Measurements from ENCODE around the gene SDF4.
A peak's percentile ranks its signal among the peaks of the same experiment; 100 is the strongest.
"Not testable (repeated sequence)": the region's sequence is repeated elsewhere in the genome, so short reads cannot be mapped to it uniquely, and the experiment has no call there.

Gene SDF4

DNA sequence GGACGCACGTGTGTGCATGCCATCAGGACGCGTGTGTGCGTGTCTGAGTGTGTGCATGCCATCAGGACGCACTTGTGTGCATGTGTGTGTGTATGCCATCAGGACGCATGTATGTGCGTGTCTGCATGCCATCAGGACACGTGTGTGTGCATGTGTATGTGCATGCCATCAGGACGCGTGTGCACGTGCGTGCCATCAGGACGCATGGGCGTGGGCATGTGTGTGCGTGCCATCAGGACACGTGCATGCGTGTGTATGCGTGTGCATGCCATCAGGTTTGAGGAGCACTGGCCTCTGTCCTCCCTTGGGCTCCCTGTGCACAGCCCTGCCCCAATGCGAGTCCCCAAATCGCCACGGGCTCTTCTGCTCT is 27.3 kb upstream of the SDF4 start:
- DNase-seq, result no peak

DNA sequence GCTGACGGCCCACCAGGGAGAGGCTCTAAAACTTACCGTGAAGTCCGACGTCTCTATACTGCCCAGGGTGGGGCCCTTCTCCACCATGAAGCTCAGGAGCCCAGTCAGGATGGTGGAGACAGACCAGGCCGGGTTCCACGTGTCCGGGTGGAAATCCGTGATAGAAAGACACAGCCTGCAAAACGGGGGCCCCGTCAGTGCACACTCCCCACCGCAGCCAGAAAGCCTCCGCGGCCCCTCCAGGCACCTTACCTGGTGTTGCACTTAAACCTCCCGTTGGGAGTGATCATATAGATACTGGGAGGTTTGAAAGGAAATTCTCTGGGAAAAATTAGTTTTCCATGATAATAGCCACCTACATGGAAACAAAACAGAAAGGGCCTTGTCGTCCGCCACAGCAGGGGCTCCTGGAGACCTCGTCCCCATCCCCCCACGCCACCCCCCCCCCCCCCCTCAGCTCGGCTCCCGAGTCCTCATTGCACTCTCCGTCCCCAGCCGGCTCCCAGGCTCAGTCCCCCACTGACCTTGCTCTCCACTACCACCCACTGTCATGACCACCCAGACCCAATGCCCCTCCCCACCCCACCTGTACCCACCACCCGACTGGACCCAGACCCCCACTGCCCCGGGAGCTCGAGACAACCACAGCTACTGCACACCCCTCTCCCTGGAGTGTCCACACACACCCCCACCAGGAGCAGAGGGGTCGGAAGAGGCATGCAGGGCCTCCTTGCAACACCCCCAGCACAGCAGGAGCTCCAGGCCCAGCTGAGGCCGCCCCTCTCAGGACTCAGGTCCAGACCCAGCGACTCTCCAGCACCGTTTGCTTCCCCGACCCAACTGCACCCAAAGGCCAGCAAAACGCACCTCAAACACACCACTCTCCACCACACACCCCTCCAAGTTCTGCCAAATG is 25.4 kb upstream of the SDF4 start:
- no peak for DNase-seq

DNA sequence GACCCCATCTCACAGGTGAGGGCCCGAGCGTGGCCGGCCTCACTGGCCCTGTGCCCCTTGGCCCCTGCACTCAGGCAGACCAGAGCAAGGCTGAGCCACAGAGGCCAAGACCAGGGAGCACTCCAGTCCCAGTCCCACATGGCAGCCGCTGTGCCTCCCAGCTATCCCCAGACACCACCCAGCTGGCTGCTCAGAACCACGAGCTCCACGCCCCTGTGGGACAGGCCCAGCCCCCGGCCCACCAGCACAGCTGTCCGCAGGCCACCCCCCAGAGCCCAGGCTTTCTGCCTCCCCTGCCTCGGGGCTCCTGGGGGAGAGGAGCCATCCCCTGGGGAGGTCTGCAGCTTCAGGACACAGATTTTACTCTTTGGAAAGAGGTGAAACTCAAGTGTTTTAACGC is 23.8 kb upstream of the SDF4 start:
- no peak for DNase-seq

DNA sequence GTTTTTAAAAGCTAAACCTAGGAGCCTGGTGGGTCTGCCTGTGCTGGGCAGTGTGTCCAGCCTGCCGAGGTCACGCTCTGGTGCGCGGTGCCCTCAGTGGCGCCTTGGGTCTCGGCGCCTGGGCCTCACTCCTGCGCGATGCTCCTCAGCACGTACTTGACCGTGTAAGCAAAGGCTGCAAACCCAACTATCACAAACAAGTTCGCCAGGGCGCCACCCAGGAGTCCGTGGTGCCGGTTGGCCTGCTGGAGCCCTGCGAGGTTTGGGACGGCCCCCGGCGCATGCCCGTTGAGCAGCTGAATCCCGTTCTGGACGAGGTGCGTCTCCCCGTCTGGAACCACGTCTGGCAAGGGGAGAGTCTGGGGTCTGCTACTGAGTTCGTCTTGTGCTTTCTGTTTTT is 23.3 kb upstream of the SDF4 start:
- DNase-seq, result no peak

DNA sequence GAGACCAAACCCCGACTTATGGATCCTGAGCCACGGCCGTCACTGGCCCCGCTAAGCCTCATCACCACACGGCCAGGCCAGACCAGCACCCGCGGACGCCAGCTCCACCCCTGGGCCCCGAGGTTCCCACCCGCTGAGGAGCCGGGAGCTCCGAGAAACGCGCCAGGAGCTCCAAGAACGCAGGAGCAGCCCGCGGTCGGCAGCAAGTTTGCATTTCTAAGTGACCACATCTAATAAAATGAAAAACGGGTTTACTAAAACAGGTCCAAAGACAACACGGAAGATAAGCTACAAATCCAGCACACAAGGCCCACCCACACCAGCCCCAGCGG is 22.8 kb upstream of the SDF4 start:
- DNase-seq, result no peak

DNA sequence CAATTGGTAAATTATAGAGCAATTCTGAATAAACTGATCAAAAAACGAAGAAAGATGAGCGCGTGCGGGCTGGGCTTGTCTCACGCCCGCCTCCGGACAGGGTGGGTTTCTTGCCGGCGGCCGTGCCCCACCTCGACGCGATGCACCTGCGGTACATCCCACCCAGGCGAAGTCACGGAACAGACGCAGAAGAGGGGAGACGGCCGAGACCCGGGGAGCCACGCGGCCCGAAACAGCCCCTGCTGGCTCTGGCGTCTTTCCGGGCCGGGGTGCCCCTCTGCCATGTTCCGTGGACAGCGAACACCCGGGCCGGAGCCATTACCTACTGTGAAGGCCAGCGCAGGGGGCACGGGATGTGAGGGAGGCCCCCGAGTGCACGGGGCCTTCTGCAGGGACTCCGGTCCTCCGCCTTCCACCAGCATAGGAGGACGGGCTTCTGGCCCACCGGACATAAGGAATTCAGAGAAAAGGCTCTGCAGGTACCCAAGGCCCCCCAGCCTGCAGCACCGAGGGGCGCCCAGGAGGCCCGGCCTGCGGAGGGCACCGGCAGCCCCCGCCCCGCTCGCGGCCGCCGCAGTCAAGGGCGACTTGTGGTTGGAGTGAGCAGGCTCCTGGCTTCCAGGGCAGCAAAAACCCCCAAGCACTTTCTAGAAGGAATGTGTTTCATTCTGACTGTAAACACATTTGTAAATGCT is 22.3 kb upstream of the SDF4 start:
- DNase-seq, result no peak

DNA sequence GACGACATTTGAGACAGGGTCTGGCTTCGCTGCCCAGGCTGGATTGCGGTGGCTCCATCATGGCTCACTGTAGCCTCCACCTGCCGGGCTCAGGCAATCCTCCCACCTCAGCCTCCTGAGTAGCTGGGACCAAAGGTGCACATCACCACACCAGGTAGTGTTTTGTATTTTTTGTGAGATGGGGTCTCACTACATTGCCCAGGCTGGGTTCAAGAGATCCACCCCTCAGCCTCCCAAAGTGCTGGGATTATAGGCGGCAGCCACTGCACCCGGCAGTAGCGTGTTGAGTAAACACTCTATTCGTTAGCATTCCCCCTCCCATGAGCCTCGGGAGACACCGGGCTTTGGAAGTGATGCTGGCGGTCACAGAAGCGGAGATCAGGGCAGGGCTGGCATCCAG is 21.5 kb upstream of the SDF4 start:
- no peak for DNase-seq

DNA sequence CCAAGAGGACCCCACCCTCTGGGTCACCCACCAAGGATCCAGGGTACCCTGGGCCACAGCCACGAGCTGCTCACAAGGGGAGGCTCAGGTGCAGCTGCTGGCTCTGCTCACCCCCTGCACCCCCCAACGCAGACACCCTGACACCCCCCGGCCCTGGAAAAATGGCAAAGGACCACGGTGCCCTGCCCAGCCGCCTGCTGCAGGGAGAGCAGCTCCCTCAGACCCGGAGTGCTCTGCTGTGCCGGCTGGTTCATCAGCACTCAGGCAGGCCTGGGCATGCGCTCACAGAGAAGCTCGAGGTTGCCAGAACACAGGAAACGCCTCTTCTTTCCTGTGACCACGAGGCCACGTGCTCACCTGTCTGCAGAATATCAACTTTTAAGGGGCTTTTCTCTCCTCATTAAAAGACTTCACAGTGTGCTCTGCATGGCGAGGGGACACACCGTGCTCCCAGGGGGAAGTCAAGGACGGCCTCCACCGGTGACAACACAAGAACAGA is 19.0 kb upstream of the SDF4 start:
- peak; percentile 36 for DNase-seq

DNA sequence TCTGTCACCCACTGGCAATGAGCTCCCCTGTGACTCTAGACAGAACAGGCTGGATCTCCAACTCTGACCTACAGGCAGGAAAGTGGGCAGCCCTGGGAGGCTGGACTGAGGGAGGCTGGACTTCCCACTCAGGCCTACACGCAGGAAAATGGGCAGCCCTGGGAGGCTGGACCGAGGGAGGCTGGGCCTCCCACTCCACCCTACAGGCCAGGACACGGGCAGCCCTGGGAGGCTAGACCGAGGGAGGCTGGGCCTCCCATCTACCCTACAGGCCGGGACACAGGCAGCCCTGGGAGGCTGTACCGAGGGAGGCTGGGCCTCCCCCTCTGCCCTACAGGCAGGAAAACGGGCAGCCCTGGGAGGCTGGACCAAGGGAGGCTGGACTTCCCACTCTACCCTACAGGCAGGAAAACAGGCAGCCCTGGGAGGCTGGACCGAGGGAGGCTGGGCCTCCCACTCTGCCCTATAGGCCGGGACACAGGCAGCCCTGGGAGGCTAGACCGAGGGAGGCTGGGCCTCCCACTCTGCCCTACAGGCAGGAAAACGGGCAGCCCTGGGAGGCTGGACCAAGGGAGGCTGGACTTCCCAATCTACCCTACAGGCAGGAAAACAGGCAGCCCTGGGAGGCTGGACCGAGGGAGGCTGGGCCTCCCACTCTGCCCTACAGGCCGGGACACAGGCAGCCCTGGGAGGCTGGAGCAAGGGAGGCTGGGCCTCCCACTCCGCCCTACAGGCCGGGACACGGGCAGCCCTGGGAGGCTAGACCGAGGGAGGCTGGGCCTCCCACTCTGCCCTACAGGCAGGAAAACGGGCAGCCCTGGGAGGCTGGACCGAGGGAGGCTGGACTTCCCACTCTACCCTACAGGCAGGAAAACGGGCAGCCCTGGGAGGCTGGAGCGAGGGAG is 16.5 kb upstream of the SDF4 start:
- not testable (repeated sequence) for DNase-seq

DNA sequence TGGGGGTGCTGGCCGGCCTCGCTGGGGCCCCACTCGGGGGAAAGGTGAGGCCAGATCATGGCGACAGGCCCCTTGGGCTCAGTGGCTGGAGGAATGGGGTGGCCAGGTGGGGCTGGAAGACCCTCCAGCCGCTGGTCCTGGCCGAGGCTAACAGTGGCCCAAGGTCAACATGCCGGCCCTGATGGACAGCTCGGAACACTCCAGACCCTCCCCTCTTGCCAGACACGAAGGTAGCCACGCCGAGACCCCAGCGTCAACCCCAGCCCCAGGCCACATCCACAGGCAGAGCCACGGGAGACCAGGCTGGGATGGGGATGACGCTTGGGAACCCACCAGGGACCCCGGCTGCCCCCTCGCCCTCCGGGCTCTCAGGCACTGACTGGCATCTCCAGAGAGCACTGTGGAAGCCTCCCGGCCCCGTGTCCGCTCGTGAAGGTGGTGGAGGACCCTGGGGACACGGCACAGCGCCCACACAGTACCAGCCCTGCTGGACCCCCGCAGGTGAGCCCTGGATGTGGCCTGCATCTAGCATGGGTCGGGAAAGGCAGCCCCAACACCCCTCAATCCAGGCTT is 15.6 kb upstream of the SDF4 start:
- no peak for DNase-seq

DNA sequence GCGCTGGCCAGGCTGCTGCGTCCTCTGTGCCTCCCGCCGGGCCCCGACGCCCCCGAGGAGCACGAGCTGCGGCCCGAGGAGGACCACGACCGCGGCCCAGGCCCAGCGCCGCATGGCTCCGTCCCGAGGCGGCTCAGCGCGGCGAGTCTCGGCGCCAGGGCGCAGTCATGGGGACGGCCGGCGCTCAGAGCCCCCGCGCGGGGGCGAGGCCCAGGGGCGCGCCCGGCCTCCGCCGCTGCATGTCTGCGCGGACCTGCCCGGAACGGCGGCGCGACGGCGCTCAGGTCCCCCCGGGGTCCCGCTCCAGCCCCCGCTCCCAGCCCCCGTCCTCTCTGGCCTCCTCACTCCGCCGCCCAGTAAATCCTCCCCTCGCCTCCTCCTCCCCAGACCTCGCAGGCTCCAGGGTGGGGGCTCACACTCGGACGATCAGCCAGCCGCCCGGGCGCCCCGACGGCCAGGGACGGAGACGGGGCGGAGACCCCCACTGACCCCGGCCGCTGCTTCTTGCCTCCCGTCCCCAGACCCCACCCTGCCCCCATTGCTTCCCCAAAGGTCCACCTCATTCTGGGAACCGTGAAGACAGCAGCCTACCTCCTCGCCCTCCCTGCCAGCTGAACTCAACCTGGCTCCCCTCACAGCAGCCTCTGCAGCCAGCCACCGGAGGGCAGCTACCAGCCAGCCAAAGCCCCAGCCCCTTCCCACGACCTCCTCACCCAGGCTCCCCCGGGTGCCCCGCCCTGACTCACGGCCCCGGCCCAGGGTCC is 15.0 kb upstream of the SDF4 start, which contains the start of gene C1QTNF12:
TSS of gene C1QTNF12 (minus strand) at position 146 of the 764 bp plus-strand sequence. CDS start at position 114, 32 bp downstream.
- DNase-seq, result no peak

DNA sequence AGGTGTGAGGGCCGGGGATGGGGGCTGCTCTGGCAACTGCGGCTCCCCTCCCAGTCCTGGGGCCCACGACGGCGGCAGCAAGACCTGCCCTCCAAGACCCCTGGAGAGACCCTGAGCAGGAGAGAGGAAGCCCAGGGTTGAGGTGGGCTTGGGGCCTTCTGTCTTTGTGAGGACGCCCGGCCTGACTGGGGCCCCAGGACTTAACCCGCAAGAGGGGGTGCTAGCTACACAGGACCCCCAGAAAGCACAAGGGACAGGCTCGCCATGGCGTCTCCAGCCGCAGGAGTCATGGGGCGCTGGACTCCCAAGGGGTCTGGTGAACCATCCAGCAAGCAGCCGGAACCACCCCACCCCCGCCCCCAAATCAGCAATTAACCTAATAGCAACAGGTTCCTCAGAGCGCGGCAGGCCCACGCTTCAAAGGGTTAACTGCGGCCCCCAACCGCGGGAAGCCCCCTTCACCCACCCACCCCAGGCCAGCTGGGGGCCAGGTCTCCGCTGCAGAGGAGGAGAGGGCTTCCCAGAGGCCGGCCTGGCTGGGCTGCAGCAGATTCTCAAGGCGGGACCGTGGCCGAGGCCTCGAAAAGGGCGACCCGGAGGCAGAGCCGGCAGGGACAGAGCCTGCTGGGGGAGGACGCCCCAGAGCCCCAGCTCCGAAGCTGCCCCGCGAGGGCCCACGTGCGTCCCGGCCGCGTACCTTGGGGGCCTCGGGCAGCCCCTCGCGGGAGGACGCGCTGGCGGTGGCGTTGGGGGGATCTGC is 14.2 kb upstream of the SDF4 start:
- no peak for DNase-seq

DNA sequence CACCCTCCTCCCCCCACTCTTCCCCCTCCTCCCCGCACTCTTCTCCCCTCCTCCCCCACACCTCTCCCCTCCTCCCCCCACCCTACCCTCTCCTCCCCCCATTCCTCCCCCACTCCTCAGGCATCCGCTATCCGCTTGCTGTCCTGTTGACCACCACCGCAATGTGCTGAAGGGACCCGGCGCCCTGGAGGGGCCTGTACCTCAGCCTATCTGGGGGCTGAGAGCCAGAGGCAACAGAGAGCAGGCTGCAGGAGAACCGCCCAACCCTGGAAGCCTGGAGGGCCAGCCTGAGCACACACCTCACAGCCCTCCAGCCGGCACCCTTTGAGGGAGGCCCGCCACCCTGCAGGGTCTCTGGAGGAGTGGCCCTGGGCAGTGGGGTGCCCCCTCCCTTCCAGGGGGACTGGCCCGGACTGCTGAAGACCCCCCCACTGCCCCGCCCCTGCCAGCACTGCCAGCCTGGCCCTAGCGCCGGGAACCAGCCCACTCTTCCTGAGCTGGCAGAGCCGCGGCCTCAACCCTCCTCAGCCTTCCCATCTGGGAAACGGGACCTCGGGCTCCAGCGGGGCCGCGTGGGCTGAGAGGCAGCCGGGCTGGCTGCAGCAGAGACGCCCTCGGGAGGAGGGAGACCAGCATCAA is 13.5 kb upstream of the SDF4 start:
- DNase-seq, result no peak

DNA sequence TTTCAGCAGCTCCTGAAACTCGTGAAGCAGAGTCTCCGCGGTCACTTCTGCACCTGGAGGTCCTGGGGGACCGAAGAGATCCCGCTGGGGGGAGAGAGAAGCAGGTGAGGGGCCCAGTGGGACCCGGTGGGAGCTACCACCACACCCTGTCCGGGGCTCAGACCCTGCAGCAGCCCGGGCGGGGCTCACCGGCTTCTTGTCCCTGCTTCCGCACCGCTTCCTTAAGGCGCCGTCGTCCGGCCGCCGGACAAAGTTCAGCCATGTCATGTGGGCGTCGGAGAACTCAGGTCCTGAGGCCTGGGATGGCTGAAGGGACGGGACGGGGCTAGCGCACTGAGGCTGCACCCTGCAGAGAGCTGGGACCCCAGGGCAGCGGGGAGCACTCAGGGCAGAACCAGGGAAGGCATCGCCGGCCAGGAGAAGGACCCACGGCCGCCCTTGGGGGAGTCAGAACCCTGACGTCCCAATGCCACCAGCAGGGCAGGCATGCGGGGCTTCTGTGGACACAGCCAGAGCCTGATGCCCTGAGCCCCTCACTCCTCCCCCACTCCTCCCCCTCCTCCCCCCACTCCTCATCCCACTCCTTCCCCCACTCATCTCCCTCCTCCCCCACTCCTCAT is 12.5 kb upstream of the SDF4 start:
- DNase-seq, result no peak

DNA sequence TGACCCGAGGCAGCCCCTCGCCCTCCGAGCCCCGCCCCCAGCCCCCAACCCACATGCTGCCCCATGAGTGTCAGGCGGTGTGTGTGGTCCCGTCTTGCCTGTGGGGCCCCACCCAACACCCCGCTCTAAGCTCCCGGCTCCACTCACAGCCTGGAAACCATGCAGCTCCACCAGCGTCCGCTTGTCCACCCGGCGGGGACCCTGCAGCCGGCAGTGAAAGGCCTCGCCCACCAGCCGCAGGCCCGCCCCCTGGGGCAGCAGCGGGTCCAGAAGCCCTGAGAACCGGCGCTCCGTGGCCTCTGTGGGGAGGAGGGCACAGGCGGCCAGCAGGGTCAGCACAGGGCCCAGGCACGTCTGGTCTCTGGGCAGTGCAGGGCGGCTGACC is 12.0 kb upstream of the SDF4 start:
- DNase-seq, result no peak

DNA sequence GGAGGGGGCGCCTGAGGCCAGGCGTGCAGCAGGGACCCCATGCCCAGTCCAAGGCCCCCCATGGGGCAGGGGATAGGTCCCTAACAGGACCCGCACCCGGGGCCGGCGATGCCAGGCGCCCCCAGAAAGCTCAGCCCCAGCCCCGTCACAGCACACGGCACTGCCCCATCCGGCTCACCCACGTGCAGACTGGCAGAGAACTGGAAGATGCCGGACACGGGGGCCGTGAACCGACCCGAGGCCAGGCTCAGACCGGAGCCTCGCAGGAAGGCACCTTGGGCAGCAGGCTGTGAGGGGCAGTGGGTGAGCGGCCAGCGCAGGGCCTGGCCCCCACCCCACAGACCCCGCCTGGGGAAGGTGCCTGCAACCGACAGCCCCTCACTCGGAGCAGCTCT is 11.5 kb upstream of the SDF4 start:
- no peak for DNase-seq

DNA sequence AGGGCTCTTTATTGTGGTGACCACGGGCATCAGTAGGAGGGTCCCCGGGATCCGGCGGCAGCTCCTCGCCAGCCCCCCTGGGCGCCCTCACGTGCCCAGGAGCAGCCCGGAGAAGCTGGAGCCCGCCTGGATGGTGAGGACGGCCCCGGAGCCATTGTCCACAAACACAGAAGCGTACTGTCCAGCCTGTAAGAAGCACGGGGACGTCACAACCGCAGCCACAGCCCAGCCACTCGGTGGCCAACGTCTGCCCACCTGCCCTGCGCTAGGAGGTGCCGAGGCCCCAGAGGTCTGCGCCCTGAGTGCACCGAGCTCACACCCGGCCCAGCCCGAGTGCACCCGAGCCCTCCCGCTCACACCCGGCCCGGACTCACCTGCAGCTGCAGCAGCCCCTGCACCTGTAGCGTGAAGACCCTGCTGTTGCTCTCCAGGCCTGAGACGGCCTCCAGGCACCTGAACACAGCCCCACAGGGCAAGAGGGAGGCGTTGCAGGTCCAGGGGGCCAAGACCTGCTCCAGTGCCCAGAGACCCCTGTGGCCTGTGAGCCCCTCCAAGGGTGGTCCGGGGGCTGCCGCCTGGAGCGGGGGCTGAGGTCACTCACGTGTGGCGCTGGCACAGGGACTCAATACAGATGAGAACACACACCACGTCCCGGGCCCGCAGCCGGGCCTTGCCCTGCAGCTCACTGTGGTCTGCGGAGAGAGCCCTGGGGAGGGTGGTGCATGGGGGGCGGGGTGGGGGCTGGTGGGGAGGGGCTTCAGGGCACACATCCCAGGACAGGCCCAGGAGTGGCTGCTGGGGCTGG is 10.9 kb upstream of the SDF4 start:
- no peak for DNase-seq

DNA sequence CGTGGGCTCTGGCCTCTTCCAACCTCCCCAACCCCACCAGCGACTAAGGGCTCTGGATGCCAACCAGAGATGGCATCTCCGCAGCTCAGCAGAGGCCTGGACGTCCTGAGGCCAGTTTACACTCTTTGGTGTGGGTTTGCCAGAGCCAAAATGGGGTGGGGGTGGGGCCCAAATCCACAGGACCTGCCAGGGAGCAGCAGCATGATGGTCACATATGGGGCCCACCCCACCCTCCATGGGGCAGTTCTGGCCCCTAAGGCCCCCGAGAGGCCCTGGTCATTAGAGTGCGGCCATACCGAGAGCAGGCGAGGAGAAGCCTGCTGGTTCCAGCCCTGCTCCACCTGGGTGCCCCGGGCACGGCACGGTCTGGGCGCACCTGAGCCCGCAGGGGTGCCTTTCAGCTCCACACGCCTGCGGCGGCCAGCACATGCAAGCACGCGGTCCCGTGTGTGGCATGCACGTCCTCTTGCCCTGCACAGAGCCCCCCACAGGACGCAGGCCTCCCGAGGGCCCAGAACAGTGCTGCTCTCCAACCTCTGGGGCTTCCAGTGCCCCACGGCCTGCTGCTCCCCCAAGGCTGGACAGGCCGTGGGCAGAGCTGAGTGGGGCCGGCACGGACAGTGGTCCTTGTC is 9.9 kb upstream of the SDF4 start:
- no peak for DNase-seq

All from COR-L47 (cell line).